HepG2 (cell line): Measurements from ENCODE around the gene BCAR3. TPM values are rescaled to one million over a fixed set of nuclear protein-coding genes. Genes with fewer than 3 reads are reported as not detected.

Experiments used
- ATAC-seq: fragments of 200-7000 bp; cut with Tn5 transposase; 3 replicates; pipeline ENCODE4 v1.9.1; 2020; ENCODE audit warnings: mild to moderate bottlenecking, moderate library complexity
- BruUV-seq: library from RNA; stranded (reverse); fragments of 400-500 nt; replicated peaks from 2 replicates; lab custom pipeline; 2021; lab: Mats Ljungman, UMichigan
- CTCF ChIA-PET: fragments of 300-600 bp; formaldehyde crosslinking; extraction: SDS; loops from one replicate; lab custom pipeline; 2021; ENCODE audit warnings: low total read pairs, inconsistent platforms, low intra/inter-chr PET ratio; lab: Yijun Ruan, JAX
- POLR2A ChIA-PET: fragments of 350-600 bp; sonication (Branson Sonifier 250); formaldehyde crosslinking; loops from one replicate; lab custom pipeline; 2020; ENCODE audit warnings: antibody characterized with exemption, inconsistent platforms; lab: Yijun Ruan, JAX
- DNase-seq: peaks from one replicate; pipeline ENCODE4 v3.0.0-alpha.2; 2015; ENCODE audit warnings: low spot score
- FAIRE-seq: peaks from 3 replicates; lab custom pipeline; 2011; peaks lifted over from hg19 to GRCh38; lab: Jason Lieb, UNC
- H2AFZ ChIP-seq: one replicate; pipeline ENCODE4 v1.6.1; 2011; ENCODE audit warnings: low read length, inconsistent platforms
- H3K27ac ChIP-seq: fragments of 300-600 bp; 3 replicates; pipeline ENCODE4 v1.8.0; 2011; ENCODE audit warnings: mixed run types, mild to moderate bottlenecking, mixed read lengths, low read length, inconsistent platforms; ENCODE audit not compliant: insufficient read depth; ENCODE audit errors: extremely low read length
- H3K27me3 ChIP-seq, 2 experiments: fragments of 200-600 bp in 1 of 2; 2 replicates in 1 of 2; 3 replicates in 1 of 2; pipeline versions ENCODE4 v1.6.0 to v1.8.0; 2011; ENCODE audit warnings: low read length in 2 of 2, mild to moderate bottlenecking in 2 of 2, moderate library complexity in 2 of 2, inconsistent platforms in 1 of 2; ENCODE audit not compliant: insufficient read depth in 2 of 2, control insufficient read depth in 1 of 2
- H3K36me3 ChIP-seq, 2 experiments: fragments of 200-600 bp in 1 of 2; replicated peaks in 1 of 2; 2 replicates in 1 of 2; 3 replicates in 1 of 2; pipeline versions ENCODE4 v1.5.1 to v1.8.0; 2011; ENCODE audit warnings: low read length in 2 of 2, inconsistent platforms in 1 of 2; ENCODE audit not compliant: insufficient read depth in 2 of 2, control insufficient read depth in 1 of 2
- H3K4me1 ChIP-seq: 2 replicates; pipeline ENCODE4 v1.5.1; 2012; ENCODE audit warnings: low read length, inconsistent platforms; ENCODE audit not compliant: insufficient read depth
- H3K4me2 ChIP-seq: 2 replicates; pipeline ENCODE4 v1.6.0; 2011; ENCODE audit warnings: low read depth, low read length, inconsistent platforms
- H3K4me3 ChIP-seq, 3 experiments: fragments of 200-600 bp in 1 of 3; sonication (generic), shearing (Covaris generic) in 1 of 3; replicated peaks in 1 of 3; 2 replicates each; pipeline ENCODE4 v1.5.1; 2011 to 2016; ENCODE audit warnings: low read length in 3 of 3, inconsistent platforms in 2 of 3, low read depth in 2 of 3, mild to moderate bottlenecking in 2 of 3, control low read depth in 1 of 3, mixed read lengths in 1 of 3; ENCODE audit not compliant: insufficient read depth in 1 of 3
- H3K79me2 ChIP-seq: one replicate; pipeline ENCODE4 v1.6.1; 2011; ENCODE audit warnings: low read length, inconsistent platforms; ENCODE audit not compliant: insufficient read depth
- H3K9ac ChIP-seq: 2 replicates; pipeline ENCODE4 v1.6.0; 2011; ENCODE audit warnings: mild to moderate bottlenecking, low read depth, low read length, inconsistent platforms; ENCODE audit not compliant: insufficient read depth
- H3K9me3 ChIP-seq: 2 replicates; pipeline ENCODE4 v1.5.1; 2012; ENCODE audit warnings: mild to moderate bottlenecking, low read length
- H4K20me1 ChIP-seq: 2 replicates; pipeline ENCODE4 v1.6.0; 2011; ENCODE audit warnings: inconsistent platforms, mild to moderate bottlenecking, low read length, moderate library complexity; ENCODE audit not compliant: insufficient read depth
- BATF2 ChIP-seq: sonication (generic); formaldehyde crosslinking; IDR thresholded peaks from 2 replicates; pipeline ENCODE4 v1.8.0; 2022; ENCODE audit warnings: mild to moderate bottlenecking, missing genetic modification reagents, moderate library complexity
- KAT8 ChIP-seq: IDR thresholded peaks from 2 replicates; pipeline ENCODE4 v1.6.1; 2016; ENCODE audit warnings: missing genetic modification reagents, missing compliant biosample characterization
- MAFF ChIP-seq: IDR thresholded peaks from 2 replicates; pipeline ENCODE4 v1.6.1; 2011; ENCODE audit warnings: low read depth, low read length, improper control_type of control experiment
- MAFK ChIP-seq, 2 experiments: IDR thresholded peaks in 1 of 2; conservative IDR thresholded peaks in 1 of 2; 2 replicates each; pipeline ENCODE4 v1.6.1; 2011; ENCODE audit warnings: improper control_type of control experiment in 2 of 2, low read length in 2 of 2
- ZNF232 ChIP-seq: sonication (generic); formaldehyde crosslinking; IDR thresholded peaks from 2 replicates; pipeline ENCODE4 v1.4.0; 2020; ENCODE audit warnings: missing genetic modification reagents, borderline replicate concordance
- ZNF563 ChIP-seq: sonication (generic); formaldehyde crosslinking; IDR thresholded peaks from 2 replicates; pipeline ENCODE4 v1.8.0; 2022; ENCODE audit warnings: mild to moderate bottlenecking, moderate library complexity, missing genetic modification reagents
- ZNF749 ChIP-seq: sonication (generic); formaldehyde crosslinking; IDR thresholded peaks from 2 replicates; pipeline ENCODE4 v1.8.0; 2022; ENCODE audit warnings: mild to moderate bottlenecking, missing genetic modification reagents, moderate library complexity, borderline replicate concordance
- WGBS: methylation state at CpG from one replicate; pipeline ENCODE4 v1.1.6; 2017; ENCODE audit warnings: low lambda C conversion rate; 5-methylcytosine and 5-hydroxymethylcytosine counted together
- in situ Hi-C: cut with HindIII; loops from 2 replicates; pipeline ENCODE4 v1.10.0; 2017; ENCODE audit warnings: low pct_unique_long_range_greater_than_20kb; ENCODE audit not compliant: extremely low pct_ligation_motif_present
- intact Hi-C: fragments of 100-400 bp; cut with micrococcal nuclease; formaldehyde crosslinking; loops from one replicate; pipeline ENCODE4 v1.10.0; 2022; ENCODE audit not compliant: unreplicated experiment
- polyA plus RNA-seq, 8 experiments: library from polyadenylated mRNA; depleted of rRNA in 3 of 8; stranded (reverse) in 7 of 8; unstranded in 1 of 8; fragments of >200 nt; fragmentation: Illumina TruSeq in 4 of 8; extraction: Trizol in 4 of 8; gene quantifications; 2 replicates each; pipeline versions ENCODE4 v1.2.1 to v1.2.3, GENCODE V29; 2011 to 2016; ENCODE audit warnings: low read depth in 4 of 8, missing spikeins in 1 of 8, mixed read lengths in 1 of 8; ENCODE audit not compliant: insufficient read depth in 1 of 8
- total RNA-seq, 5 experiments: library from RNA; depleted of rRNA; stranded (reverse); fragments of >200 nt; fragmentation: Illumina TruSeq; extraction: Trizol; gene quantifications; 2 replicates each; pipeline ENCODE4 v1.2.3, GENCODE V29; 2016; ENCODE audit warnings: low read depth in 1 of 5

The BCAR3 gene
- total and polyA plus RNA-seq, 2 of the 13 experiments (the other 11 are each of a cell fraction or from before 2014, with no cell fraction given) = 3.6 to 4.8 TPM

- Histone ChIP-seq H2AFZ (no peak overlapping the region), H3K4me2 (no peak overlapping the region), H4K20me1 (no peaks in the 10 kb centered on the region), H3K9me3 (no peaks in the 10 kb centered on the region), H3K79me2 (peaks cover 1% of the 10 kb centered on the region), H3K4me3 (no peak overlapping the region), H3K9ac (no peak overlapping the region), H3K27me3 (no peaks in the 10 kb centered on the region), H3K27ac (no peak overlapping the region), H3K36me3 (peaks cover 0 to 16% of the 10 kb centered on the region in 2 experiments; a peak in 3 of 5 replicates), H3K4me1 (peaks cover 14% of the 10 kb centered on the region)
- CTCF ChIA-PET = no interaction called here
- POLR2A ChIA-PET = no interaction called here
- no peak for TF ChIP-seq KAT8 (CRISPR knock-in tag)
- TF ChIP-seq MAFF = peak; percentile 52; the same call in 1 of the 2 replicates
- no peak for TF ChIP-seq ZNF232 (CRISPR knock-in tag)
- no peak for TF ChIP-seq ZNF749 (CRISPR knock-in tag)
- TF ChIP-seq BATF2 (CRISPR knock-in tag) = no peak
- peak; percentile 54 to 55; a peak in 3 of 4 replicates for TF ChIP-seq MAFK (conservative IDR thresholded peaks at IDR 0.05 in 1 of 2, IDR thresholded peaks at IDR 0.05 in 1 of 2; ENCODE audit: low read length in 2 of 2)
- no peak for TF ChIP-seq ZNF563 (CRISPR knock-in tag)
- FAIRE-seq (no peak), DNase-seq (no peak), ATAC-seq (no peak)
- intact Hi-C loops (no loop called here), in situ Hi-C loops (no loop called here)
- no TSS peak for BruUV-seq
- 100% methylated on average over 4 of the region's 4 CpGs for WGBS
Measured at GRCh38 chr1:93633313-93633712, 48.3 kb downstream of the BCAR3 start.
